IPS DF 4.7 (cell line): Measurements from ENCODE around the gene SIAH1.
"Not testable (repeated sequence)": the region's sequence is repeated elsewhere in the genome, so short reads cannot be mapped to it uniquely, and the experiment has no call there.

Experiments
- DNase-seq: peaks from one replicate; pipeline ENCODE4 v3.0.0-alpha.2; 2013; ENCODE audit warnings: low spot score; ENCODE audit errors: extremely low read depth

SIAH1 gene

GRCh38 chr16:48334325-48334724, 50.9 kb downstream of the SIAH1 start:
- no peak for DNase-seq

- no peak for DNase-seq
Measured at GRCh38 chr16:48332978-48333377, 52.2 kb downstream of the SIAH1 start.

GRCh38 chr16:48330841-48331192, 54.4 kb downstream of the SIAH1 start:
- no peak for DNase-seq

GRCh38 chr16:48330189-48330840, 54.9 kb downstream of the SIAH1 start:
- DNase-seq = no peak

- DNase-seq = no peak
Measured at GRCh38 chr16:48329138-48329537, 56.1 kb downstream of the SIAH1 start.

GRCh38 chr16:48326915-48327314, 58.3 kb downstream of the SIAH1 start:
- no peak for DNase-seq

GRCh38 chr16:48323783-48324775, 61.1 kb downstream of the SIAH1 start:
- DNase-seq = no peak

- no peak for DNase-seq
Measured at GRCh38 chr16:48321317-48322036, 63.7 kb downstream of the SIAH1 start.

GRCh38 chr16:48318630-48319029, 66.6 kb downstream of the SIAH1 start:
- peak; percentile 49 for DNase-seq

- no peak for DNase-seq
Measured at GRCh38 chr16:48317614-48318315, 67.4 kb downstream of the SIAH1 start.

- no peak for DNase-seq
Measured at GRCh38 chr16:48317026-48317425, 68.2 kb downstream of the SIAH1 start.

- DNase-seq = not testable (repeated sequence)
Measured at GRCh38 chr16:48313905-48314304, 71.3 kb downstream of the SIAH1 start.

GRCh38 chr16:48310908-48311641, 74.1 kb downstream of the SIAH1 start:
- DNase-seq = no peak
